ENCODE results near the gene C2orf81.

C2orf81 gene

GRCh38 chr2:74390606-74391005, 30.8 kb downstream of the C2orf81 start:
- Histone ChIP-seq H3K27me3 (ENCODE audit: insufficient read depth, low read length, poor library complexity) (no peaks in the 10 kb centered on the region), H3K4me3 (ENCODE audit: low read depth in 1 of 2, low read length in 2 of 2) (peak overlapping the region; percentile 50 to 91; a peak in 3 of 4 replicates), H3K9me3 (ENCODE audit: insufficient read depth, low read length, severe bottlenecking) (no peaks in the 10 kb centered on the region), H4K20me1 (ENCODE audit: insufficient read depth, low read length) (peaks cover 9% of the 10 kb centered on the region; the same call in 1 of the 2 replicates), H3K4me2 (ENCODE audit: insufficient read depth, low read length) (peak overlapping the region; percentile 94), H3K27ac (ENCODE audit: low read length) (no peak overlapping the region), H2AFZ (ENCODE audit: low read depth, low read length) (no peak overlapping the region), H3K36me3 (ENCODE audit: insufficient read depth, low read length) (peaks cover 4% of the 10 kb centered on the region), H3K4me1 (ENCODE audit: insufficient read depth, low read length) (peaks cover 34% of the 10 kb centered on the region), H3K9ac (ENCODE audit: low read depth, low read length) (peak overlapping the region; percentile 72), H3K79me2 (ENCODE audit: insufficient read depth, low read length) (peaks cover 62% of the 10 kb centered on the region)
- DNase-seq (no peak), ATAC-seq (ENCODE audit: insufficient read depth, low read depth) (no peak)
- TF ChIP-seq EZH2 (IDR thresholded peaks at IDR 0.05; ENCODE audit: borderline replicate concordance, low read depth, low read length, severe bottlenecking), result no peak
- no peak for TF ChIP-seq CTCF (IDR thresholded peaks at IDR 0.05; ENCODE audit: borderline replicate concordance, extremely low read depth, low read length, poor library complexity, severe bottlenecking)

GRCh38 chr2:74387346-74387745, 34.1 kb downstream of the C2orf81 start:
- peaks cover 15% of the 10 kb centered on the region; the same call in 1 of the 2 replicates for H4K20me1 ChIP-seq (ENCODE audit: insufficient read depth, low read length)
- peaks cover 26% of the 10 kb centered on the region for H3K36me3 ChIP-seq (ENCODE audit: insufficient read depth, low read length)
- no peak overlapping the region for H3K4me2 ChIP-seq (ENCODE audit: insufficient read depth, low read length)
- no peak overlapping the region for H2AFZ ChIP-seq (ENCODE audit: low read depth, low read length)
- no peaks in the 10 kb centered on the region for H3K27me3 ChIP-seq (ENCODE audit: insufficient read depth, low read length, poor library complexity)
- peaks cover 91% of the 10 kb centered on the region for H3K79me2 ChIP-seq (ENCODE audit: insufficient read depth, low read length)
- no peak overlapping the region for H3K4me3 ChIP-seq (ENCODE audit: low read depth in 1 of 2, low read length in 2 of 2)
- peaks cover 31% of the 10 kb centered on the region for H3K4me1 ChIP-seq (ENCODE audit: insufficient read depth, low read length)
- TF ChIP-seq EZH2 (IDR thresholded peaks at IDR 0.05; ENCODE audit: borderline replicate concordance, low read depth, low read length, severe bottlenecking), result no peak
- no peak for TF ChIP-seq CTCF (IDR thresholded peaks at IDR 0.05; ENCODE audit: borderline replicate concordance, extremely low read depth, low read length, poor library complexity, severe bottlenecking)
- H3K9ac ChIP-seq (ENCODE audit: low read depth, low read length), result no peak overlapping the region
- ATAC-seq (ENCODE audit: insufficient read depth, low read depth) (no peak), DNase-seq (no peak)
- H3K9me3 ChIP-seq (ENCODE audit: insufficient read depth, low read length, severe bottlenecking), result no peaks in the 10 kb centered on the region
- H3K27ac ChIP-seq (ENCODE audit: low read length), result no peak overlapping the region

- Histone ChIP-seq H2AFZ (ENCODE audit: low read depth, low read length) (no peak overlapping the region), H3K9ac (ENCODE audit: low read depth, low read length) (no peak overlapping the region), H4K20me1 (ENCODE audit: insufficient read depth, low read length) (peaks cover 29% of the 10 kb centered on the region; the same call in 1 of the 2 replicates), H3K27me3 (ENCODE audit: insufficient read depth, low read length, poor library complexity) (no peaks in the 10 kb centered on the region), H3K4me3 (ENCODE audit: low read depth in 1 of 2, low read length in 2 of 2) (no peak overlapping the region), H3K27ac (ENCODE audit: low read length) (no peak overlapping the region), H3K4me1 (ENCODE audit: insufficient read depth, low read length) (peaks cover 23% of the 10 kb centered on the region), H3K36me3 (ENCODE audit: insufficient read depth, low read length) (peaks cover 29% of the 10 kb centered on the region), H3K4me2 (ENCODE audit: insufficient read depth, low read length) (no peak overlapping the region), H3K9me3 (ENCODE audit: insufficient read depth, low read length, severe bottlenecking) (no peaks in the 10 kb centered on the region), H3K79me2 (ENCODE audit: insufficient read depth, low read length) (peaks cover 96% of the 10 kb centered on the region)
- DNase-seq, result no peak
- ATAC-seq (ENCODE audit: insufficient read depth, low read depth), result no peak
- TF ChIP-seq CTCF (IDR thresholded peaks at IDR 0.05; ENCODE audit: borderline replicate concordance, extremely low read depth, low read length, poor library complexity, severe bottlenecking), result no peak
- TF ChIP-seq EZH2 (IDR thresholded peaks at IDR 0.05; ENCODE audit: borderline replicate concordance, low read depth, low read length, severe bottlenecking), result no peak
These were observed 36.0 kb downstream of the C2orf81 start for GRCh38 chr2:74385396-74385795.

- Histone ChIP-seq H3K9me3 (ENCODE audit: insufficient read depth, low read length, severe bottlenecking) (no peaks in the 10 kb centered on the region), H3K27me3 (ENCODE audit: insufficient read depth, low read length, poor library complexity) (no peaks in the 10 kb centered on the region), H3K4me1 (ENCODE audit: insufficient read depth, low read length) (peaks cover 17% of the 10 kb centered on the region), H3K79me2 (ENCODE audit: insufficient read depth, low read length) (peaks cover 96% of the 10 kb centered on the region), H3K4me2 (ENCODE audit: insufficient read depth, low read length) (no peak overlapping the region), H2AFZ (ENCODE audit: low read depth, low read length) (no peak overlapping the region), H3K9ac (ENCODE audit: low read depth, low read length) (no peak overlapping the region), H4K20me1 (ENCODE audit: insufficient read depth, low read length) (peaks cover 39% of the 10 kb centered on the region), H3K4me3 (ENCODE audit: low read depth in 1 of 2, low read length in 2 of 2) (no peak overlapping the region), H3K27ac (ENCODE audit: low read length) (no peak overlapping the region), H3K36me3 (ENCODE audit: insufficient read depth, low read length) (peaks cover 25% of the 10 kb centered on the region)
- TF ChIP-seq EZH2 (IDR thresholded peaks at IDR 0.05; ENCODE audit: borderline replicate concordance, low read depth, low read length, severe bottlenecking) (no peak), CTCF (IDR thresholded peaks at IDR 0.05; ENCODE audit: borderline replicate concordance, extremely low read depth, low read length, poor library complexity, severe bottlenecking) (no peak)
- DNase-seq (no peak), ATAC-seq (ENCODE audit: insufficient read depth, low read depth) (no peak)
These were observed 37.4 kb downstream of the C2orf81 start for GRCh38 chr2:74384051-74384450.
